Kidney capillary endothelial cell (primary cell): ENCODE measurements around the gene ARHGAP1.
"Not testable (repeated sequence)": the region's sequence is repeated elsewhere in the genome, so short reads cannot be mapped to it uniquely, and the experiment has no call there.

ENCODE experiments used
- DNase-seq: peaks from one replicate; pipeline ENCODE4 v3.0.0-alpha.2; 2018; ENCODE audit warnings: low spot score

The ARHGAP1 gene

GRCh38 chr11:46672381-46672839 lies 28.0 kb downstream of the ARHGAP1 start:
- DNase-seq = no peak

- no peak for DNase-seq
Measured at GRCh38 chr11:46671958-46672315, 28.5 kb downstream of the ARHGAP1 start.

GRCh38 chr11:46670521-46670920 lies 29.9 kb downstream of the ARHGAP1 start:
- DNase-seq = not testable (repeated sequence)

GRCh38 chr11:46669711-46670139 lies 30.7 kb downstream of the ARHGAP1 start:
- no peak for DNase-seq

DNA sequence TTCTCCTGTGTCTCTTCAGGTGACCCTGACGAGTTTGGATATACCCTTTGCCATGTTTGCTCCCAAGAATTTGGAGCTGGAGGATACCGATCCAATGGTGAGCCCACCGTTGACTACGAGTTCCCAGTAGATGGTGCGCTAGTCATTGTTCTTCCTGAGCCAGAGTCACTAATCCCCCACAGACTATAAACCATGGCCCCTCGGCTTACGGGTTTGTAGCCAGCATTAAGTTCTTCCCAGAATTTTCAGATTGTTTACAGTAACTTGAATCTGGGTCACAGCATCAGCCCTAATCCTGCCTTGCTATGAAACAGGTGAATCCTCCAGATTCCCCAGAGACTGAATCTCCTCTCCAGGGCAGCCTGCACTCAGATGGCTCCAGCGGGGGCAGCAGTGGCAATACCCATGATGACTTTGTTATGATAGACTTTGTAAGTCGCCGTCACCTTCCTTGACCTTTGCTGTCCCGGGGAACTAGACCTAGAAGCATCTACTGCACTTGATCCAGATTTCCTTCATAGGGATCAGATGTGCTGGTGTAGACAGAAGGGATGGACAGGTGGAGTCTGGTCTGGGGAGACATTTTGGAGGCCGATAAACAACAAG lies 31.8 kb downstream of the ARHGAP1 start:
- no peak for DNase-seq

- no peak for DNase-seq
Measured at GRCh38 chr11:46667043-46667481, 33.4 kb downstream of the ARHGAP1 start.

GRCh38 chr11:46666516-46666915 lies 33.9 kb downstream of the ARHGAP1 start:
- DNase-seq = no peak

- DNase-seq = no peak
Measured at GRCh38 chr11:46665356-46665755, 35.1 kb downstream of the ARHGAP1 start.

- no peak for DNase-seq
Measured at GRCh38 chr11:46664612-46665011, 35.8 kb downstream of the ARHGAP1 start.

GRCh38 chr11:46663277-46663940 lies 37.0 kb downstream of the ARHGAP1 start:
- no peak for DNase-seq

- DNase-seq = no peak
Measured at GRCh38 chr11:46662366-46662765, 38.1 kb downstream of the ARHGAP1 start.

DNA sequence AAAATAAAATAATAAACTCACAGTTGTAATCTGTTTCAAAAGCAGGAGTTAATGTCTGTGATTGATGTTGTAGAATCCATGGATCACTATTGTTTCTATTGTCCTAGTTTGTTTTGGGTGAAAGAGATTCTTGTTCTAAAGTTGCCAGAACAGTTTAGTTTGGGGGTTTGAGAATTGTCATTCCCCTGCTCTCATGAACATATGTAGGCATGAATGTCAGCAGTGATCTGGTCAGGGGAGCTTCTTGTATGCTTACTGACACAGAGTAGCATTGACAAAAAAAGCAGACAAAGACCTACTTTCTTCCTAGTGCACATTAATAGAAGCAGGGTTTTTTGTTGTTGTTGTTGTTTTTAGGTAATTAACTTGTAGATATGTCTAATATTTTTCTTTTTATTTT lies 38.6 kb downstream of the ARHGAP1 start:
- DNase-seq = no peak

- no peak for DNase-seq
Measured at GRCh38 chr11:46659908-46660307, 40.5 kb downstream of the ARHGAP1 start.

- no peak for DNase-seq
Measured at GRCh38 chr11:46658259-46658658, 42.2 kb downstream of the ARHGAP1 start.

GRCh38 chr11:46657186-46657585 lies 43.2 kb downstream of the ARHGAP1 start:
- no peak for DNase-seq

DNA sequence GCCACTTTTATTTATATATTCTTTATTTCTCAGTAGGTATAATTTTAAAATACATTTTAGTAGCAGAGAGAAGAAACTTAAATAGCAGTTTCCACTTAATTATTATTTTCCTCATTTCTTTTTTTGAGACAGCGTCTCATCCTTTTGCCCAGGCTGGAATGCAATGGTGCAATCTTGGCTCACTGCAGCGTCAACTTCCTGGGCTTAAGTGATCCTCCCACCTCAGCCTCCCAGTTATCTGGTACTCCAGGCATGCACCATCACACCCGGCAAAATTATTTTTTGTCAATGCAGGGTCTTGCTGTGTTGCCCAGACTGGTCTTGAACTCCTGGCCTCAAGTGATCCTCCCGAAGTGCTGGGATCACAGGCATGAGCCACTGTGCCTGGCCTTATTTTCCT lies 44.8 kb downstream of the ARHGAP1 start:
- no peak for DNase-seq

DNA sequence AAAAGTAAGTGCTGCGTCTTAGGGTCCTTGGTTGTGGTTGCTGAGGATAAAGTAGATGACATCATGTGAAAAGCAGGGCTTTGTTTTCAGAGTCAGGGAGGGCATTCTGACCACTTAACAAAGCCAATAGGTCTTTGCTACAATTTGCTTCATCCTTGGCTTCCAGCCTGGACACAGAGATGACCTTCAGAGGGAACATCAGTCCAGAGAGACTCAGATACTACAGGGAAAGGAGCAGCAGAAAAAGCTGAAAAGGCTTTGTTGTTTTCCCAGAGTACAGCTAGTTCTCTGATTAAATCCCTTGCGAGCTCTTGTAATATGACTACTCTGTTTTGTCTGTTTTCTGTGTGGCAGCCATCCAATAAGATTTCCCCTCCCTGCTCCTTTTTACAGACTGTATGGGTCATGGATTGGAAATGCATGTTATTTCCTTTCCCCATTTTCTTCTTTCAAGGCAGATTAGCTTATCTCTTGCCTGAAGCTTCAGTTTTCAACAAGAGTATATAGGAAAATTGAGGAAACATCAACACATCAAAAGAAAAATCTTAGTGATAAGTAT lies 51.2 kb downstream of the ARHGAP1 start:
- DNase-seq = peak; percentile 42

DNA sequence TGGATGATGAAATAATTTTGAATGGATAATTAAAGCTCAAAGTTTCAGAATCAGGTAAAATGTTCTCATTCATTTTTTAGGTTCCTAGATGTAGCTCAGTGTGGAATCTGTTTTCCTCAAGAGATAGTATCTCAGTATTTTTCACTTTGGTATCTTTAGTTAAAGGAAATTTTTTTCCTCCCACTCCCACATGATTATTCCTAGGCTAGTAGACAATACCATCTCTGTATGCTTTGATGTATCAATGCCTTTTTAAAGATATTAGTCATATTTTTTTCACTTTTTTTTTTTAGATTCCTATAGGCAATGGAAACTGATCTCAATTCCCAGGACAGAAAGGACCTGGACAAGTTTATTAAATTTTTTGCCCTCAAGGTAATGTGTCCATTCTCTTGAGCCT lies 56.4 kb downstream of the ARHGAP1 start:
- no peak for DNase-seq

- no peak for DNase-seq
Measured at GRCh38 chr11:46643531-46643930, 56.9 kb downstream of the ARHGAP1 start.

DNA sequence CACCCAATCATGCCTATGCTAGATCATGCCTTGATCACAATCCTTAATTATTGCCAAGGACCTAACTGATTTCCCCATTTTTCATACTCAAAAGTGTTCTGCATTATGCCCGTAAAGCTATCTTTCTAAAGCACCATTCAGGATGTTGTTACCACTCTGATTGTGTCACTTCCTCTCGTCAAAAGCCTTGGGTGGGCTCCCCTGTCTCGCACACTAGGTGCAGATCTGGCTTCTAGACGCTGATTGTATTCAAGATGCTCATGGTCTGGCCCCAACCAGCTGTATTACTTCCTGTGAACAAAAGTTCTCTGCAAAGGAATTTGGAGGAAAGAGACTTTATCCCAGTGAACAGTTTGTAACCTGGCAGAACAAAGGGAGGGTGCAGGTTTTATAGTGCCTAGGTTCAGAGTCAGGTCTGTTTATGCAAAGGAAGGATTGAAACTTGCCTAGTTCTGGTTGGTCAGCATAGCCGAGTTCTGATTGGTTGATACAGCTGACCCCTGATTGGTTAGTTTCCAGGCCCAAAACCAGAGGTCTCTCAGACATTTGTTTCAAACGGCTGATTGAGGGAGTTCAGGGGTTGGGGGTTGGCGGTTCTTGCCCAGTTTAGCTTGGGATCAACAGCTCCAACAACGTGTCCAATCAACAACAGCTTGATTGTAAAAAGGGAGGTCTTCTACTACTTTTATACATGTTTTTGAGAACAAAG lies 57.6 kb downstream of the ARHGAP1 start:
- DNase-seq = no peak

DNA sequence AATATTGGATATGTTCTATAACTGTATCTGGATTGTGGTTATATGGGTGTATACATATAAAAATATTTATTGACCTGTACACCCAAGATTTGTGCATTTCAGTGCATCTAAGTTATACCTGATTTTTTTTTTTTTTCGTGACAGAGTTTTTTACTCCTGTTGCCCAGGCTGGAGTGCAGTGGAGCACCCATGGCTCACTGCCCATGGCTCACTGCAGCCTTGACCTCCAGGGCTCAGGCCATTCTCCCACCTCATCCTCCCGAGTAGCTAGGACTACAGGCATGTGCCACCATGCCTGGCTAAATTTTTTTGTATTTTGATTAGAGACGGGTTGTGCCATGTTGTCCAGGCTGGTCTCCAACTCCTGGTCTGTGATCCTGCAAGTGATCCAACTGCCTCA lies 58.8 kb downstream of the ARHGAP1 start:
- no peak for DNase-seq

DNA sequence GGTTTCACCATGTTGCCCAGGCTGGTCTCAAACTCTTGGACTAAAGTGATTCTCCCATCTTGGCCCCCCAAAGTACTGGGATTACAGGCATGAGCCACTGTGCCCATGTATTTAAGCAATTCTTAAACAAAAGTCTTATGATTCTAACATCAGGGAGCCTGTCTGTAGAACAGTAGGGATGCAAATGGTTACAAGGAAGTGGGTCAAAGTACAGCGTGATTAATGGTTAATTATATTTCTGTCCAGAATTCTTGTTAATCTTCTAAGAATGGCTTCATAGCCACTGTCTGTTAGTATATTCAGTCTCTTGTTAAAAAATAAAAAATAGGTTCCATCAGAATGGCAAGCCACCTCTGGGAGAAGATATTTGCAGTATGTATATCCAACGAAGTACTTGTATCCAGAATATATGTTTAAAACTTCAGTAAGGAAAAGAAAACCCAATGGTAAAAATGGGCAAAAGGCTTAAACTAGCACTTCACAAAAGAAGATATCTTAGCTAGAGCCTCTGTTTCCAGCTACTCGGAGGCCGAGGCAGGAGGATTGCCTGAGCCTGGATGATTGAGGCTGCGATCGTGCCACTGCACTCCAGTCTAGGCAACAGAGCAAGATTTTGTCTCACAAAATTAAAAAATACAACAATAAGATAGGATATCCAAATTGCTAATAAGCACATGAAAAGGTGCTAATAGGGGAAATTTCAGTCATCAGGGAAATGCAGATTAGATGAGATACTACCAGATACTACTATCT lies 60.2 kb downstream of the ARHGAP1 start:
- no peak for DNase-seq
